Testis (tissue), 3 donors: ENCODE measurements around the gene FBH1. TPM values are rescaled to one million over a fixed set of nuclear protein-coding genes. Genes with fewer than 3 reads are reported as not detected.

Experiments used
- DNase-seq: peaks from one replicate; pipeline ENCODE4 v3.0.0-alpha.2; 2019
- H3K27ac ChIP-seq, 2 donors: fragments of 200-600 bp; sonication (generic); one replicate each; pipeline ENCODE4 v1.5.1; 2019
- H3K27me3 ChIP-seq: fragments of 200-600 bp; sonication (generic); one replicate; pipeline ENCODE4 v1.5.1; 2019
- H3K36me3 ChIP-seq: fragments of 200-600 bp; sonication (generic); one replicate; pipeline ENCODE4 v1.5.1; 2017; ENCODE audit warnings: low read depth; ENCODE audit errors: missing control alignments
- H3K4me1 ChIP-seq: fragments of 200-600 bp; sonication (generic); one replicate; pipeline ENCODE4 v1.5.1; 2019
- H3K4me3 ChIP-seq, 2 donors: fragments of 200-600 bp; sonication (generic); one replicate each; pipeline ENCODE4 v1.5.1; 2017 to 2019
- H3K9me3 ChIP-seq: fragments of 200-600 bp; sonication (generic); one replicate; pipeline ENCODE4 v1.5.1; 2017
- POLR2A ChIP-seq: fragments of 450-650 bp; IDR thresholded peaks from one replicate; pipeline ENCODE4 v1.6.1; 2017; ENCODE audit warnings: antibody characterized with exemption, mild to moderate bottlenecking, moderate library complexity
- WGBS, 2 donors: methylation state at CpG; one replicate each; pipeline ENCODE4 v1.1.5; 2018; 5-methylcytosine and 5-hydroxymethylcytosine counted together
- intact Hi-C: fragments of 100-400 bp; cut with DNase I; formaldehyde crosslinking; loops from one replicate; pipeline ENCODE4 v1.15.1; 2023; ENCODE audit warnings: low total_unique reads
- polyA plus RNA-seq: library from polyadenylated mRNA; stranded (reverse); fragments of 350-450 nt; fragmentation: Illumina TruSeq; extraction: RNeasy Lipid Tissue Mini Kit (QIAGEN cat#74804); gene quantifications from one replicate; pipeline ENCODE4 v1.2.3, GENCODE V29; 2014; ENCODE audit warnings: low read depth, low replicate concordance; ENCODE audit not compliant: insufficient read depth
- total RNA-seq, 2 donors: library from RNA; depleted of rRNA; stranded (reverse); fragments of >200 nt; gene quantifications; one replicate each; pipeline ENCODE4 v1.2.3, GENCODE V29; 2016
- TF ChIP-seq, protein P1 (sequence below), 3 experiments: fragments of 450-650 bp in 2 of 3; fragments of 200-600 bp in 1 of 3; sonication (generic) in 1 of 3; IDR thresholded peaks; one replicate each; pipeline ENCODE4 v1.5.1; 2016 to 2019; ENCODE audit warnings: antibody characterized with exemption in 3 of 3, mild to moderate bottlenecking in 2 of 3, moderate library complexity in 1 of 3

The FBH1 gene
- total and polyA plus RNA-seq, 3 donors from 2014 or later: 91.6 to 203 (median 174) TPM

DNA sequence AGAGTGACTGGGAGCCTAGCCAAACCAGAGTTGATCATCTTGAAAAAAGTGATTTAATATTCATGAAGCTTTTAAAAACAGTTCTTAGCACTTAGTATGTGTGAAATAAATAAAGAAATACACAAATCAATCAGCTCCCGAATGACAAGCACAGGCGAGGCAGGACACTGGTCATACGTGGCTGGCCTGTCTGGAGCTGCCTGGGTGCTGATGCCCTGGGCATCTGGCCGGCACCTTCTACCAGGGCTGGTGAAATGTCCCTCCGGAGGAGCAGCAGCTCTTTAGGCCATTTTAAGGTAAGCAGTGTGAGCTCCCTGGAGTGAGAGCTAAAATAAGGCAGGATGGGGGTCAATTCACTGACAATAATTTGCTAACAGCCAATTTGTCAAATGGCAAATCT is 63.6 kb downstream of the FBH1 start:
- TF ChIP-seq, protein P1, sequence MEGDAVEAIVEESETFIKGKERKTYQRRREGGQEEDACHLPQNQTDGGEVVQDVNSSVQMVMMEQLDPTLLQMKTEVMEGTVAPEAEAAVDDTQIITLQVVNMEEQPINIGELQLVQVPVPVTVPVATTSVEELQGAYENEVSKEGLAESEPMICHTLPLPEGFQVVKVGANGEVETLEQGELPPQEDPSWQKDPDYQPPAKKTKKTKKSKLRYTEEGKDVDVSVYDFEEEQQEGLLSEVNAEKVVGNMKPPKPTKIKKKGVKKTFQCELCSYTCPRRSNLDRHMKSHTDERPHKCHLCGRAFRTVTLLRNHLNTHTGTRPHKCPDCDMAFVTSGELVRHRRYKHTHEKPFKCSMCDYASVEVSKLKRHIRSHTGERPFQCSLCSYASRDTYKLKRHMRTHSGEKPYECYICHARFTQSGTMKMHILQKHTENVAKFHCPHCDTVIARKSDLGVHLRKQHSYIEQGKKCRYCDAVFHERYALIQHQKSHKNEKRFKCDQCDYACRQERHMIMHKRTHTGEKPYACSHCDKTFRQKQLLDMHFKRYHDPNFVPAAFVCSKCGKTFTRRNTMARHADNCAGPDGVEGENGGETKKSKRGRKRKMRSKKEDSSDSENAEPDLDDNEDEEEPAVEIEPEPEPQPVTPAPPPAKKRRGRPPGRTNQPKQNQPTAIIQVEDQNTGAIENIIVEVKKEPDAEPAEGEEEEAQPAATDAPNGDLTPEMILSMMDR (IDR thresholded peaks at IDR 0.05): no peak
- Histone ChIP-seq H3K4me1 (no peaks in the 10 kb centered on the region), H3K9me3 (no peaks in the 10 kb centered on the region), H3K27me3 (no peaks in the 10 kb centered on the region), H3K27ac (no peak overlapping the region), H3K36me3 (no peaks in the 10 kb centered on the region), H3K4me3 (no peak overlapping the region)
- no peak for DNase-seq
- 91 to 93% methylated on average over 5 of the region's 5 CpGs for WGBS, 2 donors
- intact Hi-C loops: no loop called here

DNA sequence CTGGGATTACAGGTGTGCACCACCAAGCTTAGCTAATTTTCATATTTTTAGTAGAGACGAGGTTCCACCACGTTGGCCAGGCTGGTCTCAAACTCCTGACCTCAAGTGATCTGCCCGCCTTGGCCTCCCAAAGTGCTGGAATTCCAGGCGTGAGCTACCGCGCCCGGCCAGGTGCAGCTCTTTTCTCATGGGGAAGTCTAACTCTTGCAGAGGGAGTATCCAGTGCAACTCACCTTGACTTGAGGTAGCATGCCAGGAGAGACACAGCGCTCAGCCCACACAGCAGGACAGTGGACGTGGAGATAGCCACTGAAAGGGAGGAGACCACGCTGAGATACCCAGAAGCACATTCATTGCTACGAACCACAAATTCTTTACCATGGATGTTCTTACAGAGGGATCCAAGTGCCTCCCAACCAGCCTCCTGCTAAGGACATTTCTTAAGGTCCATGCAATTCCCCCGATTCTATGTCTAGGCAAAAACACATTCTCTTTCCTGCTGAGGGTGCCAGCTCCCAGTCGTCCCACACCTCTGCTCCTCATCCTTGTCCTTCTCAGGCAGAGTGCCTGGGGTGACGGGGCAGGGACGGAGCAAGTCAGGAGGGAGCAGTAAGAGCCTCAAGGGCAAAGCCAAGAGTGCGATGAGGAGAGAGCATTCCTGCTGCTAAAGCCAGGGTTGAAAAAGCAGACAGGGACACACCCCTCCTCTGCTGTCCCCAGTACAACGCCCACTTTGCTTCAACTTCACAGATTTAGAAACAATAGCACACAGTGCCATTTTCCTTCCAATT is 66.3 kb downstream of the FBH1 start:
- peaks cover 3% of the 10 kb centered on the region for H3K4me1 ChIP-seq
- no peaks in the 10 kb centered on the region for H3K27me3 ChIP-seq
- TF ChIP-seq, protein P1 (IDR thresholded peaks at IDR 0.05): no peak
- no peak for TF ChIP-seq POLR2A
- WGBS, 2 donors: 80 to 88% methylated on average over 17 of the region's 17 CpGs
- no peaks in the 10 kb centered on the region for H3K9me3 ChIP-seq
- no peaks in the 10 kb centered on the region for H3K36me3 ChIP-seq
- no peak for DNase-seq
- intact Hi-C loops: no loop called here
- H3K27ac ChIP-seq: no peak overlapping the region
- no peak overlapping the region for H3K4me3 ChIP-seq

DNA sequence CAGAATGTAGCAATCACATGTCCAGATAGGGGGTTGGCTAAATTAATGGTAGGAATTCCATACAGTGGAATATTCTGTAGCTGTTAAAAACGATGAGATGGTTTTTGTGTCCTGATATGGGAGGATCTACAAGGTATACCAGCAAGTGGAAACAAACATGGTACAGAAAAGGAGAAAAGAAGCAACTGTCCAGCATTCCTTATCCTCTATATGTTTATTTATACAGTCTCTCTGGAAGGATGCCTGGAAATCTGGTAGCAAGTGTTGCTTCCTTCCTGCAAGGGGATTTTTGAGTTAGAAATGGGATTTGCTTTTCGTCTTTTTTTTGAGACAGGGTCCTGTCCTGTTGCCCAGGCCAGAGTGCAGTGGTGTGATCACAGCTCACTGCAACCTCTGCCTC is 68.0 kb downstream of the FBH1 start:
- no peak for DNase-seq
- Histone ChIP-seq H3K4me3 (no peak overlapping the region), H3K27me3 (no peaks in the 10 kb centered on the region), H3K27ac (no peak overlapping the region), H3K9me3 (no peaks in the 10 kb centered on the region), H3K36me3 (no peaks in the 10 kb centered on the region), H3K4me1 (peaks cover 8% of the 10 kb centered on the region)
- WGBS, 2 donors: 70 to 82% methylated on average over 2 of the region's 2 CpGs
- TF ChIP-seq, protein P1 (IDR thresholded peaks at IDR 0.05): no peak
- intact Hi-C loops: no loop called here

DNA sequence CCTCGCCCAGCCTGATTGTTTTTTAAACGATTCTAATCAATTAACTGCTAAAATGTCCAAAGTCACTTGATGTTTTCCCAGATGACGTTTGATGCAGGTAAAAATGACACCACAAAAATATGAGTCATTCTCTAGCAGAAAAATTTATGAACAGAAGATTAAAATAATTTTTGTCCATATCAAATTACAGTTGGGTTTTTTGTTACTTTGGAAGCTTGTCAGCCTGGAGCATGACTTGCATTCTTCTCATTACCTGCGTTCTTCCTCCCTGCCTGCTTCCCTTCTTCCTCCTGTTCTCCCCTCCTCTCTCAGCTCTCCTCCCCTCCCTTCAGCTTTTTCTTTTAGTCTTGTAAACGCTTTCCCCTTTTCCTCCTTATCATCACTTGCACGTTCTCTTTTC is 68.6 kb downstream of the FBH1 start:
- TF ChIP-seq, protein P1 (IDR thresholded peaks at IDR 0.05): no peak
- no peak for TF ChIP-seq POLR2A

DNA sequence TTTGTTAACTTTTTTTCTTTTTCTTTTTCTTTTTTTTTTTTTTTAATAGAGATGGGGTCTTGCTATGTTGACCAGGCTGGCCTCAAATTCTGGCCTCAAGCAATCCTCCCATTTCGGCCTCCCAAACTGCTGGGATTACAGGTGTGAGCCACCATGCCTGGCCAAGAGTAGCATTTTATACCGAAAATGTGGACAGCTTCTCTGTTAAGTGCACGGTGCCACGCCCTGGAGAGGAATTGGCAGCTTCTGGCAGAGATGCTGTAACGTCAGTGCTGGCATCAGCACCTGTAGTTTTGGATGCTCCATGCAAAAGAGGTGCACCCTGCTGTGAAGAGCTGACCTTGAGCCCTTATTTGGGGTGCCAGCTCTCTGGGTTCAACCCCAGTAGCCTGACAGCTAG is 69.1 kb downstream of the FBH1 start:
- Histone ChIP-seq H3K4me1 (peaks cover 8% of the 10 kb centered on the region), H3K4me3 (no peak overlapping the region), H3K36me3 (no peaks in the 10 kb centered on the region), H3K9me3 (no peaks in the 10 kb centered on the region), H3K27me3 (no peaks in the 10 kb centered on the region), H3K27ac (peak overlapping the region; percentile 48 to 68)
- intact Hi-C loops: no loop called here
- WGBS, 2 donors: 85 to 92% methylated on average over 2 to 5 of the region's 5 CpGs
- DNase-seq: no peak
- no peak for TF ChIP-seq POLR2A
- TF ChIP-seq, protein P1 (IDR thresholded peaks at IDR 0.05): no peak

More for the DNA sequence above, 68.6 kb downstream of the FBH1 start:
- H3K4me3 ChIP-seq: no peak overlapping the region
- no peaks in the 10 kb centered on the region for H3K27me3 ChIP-seq
- no peaks in the 10 kb centered on the region for H3K9me3 ChIP-seq
- DNase-seq: no peak
- no peak overlapping the region for H3K27ac ChIP-seq
- H3K36me3 ChIP-seq: no peaks in the 10 kb centered on the region
- intact Hi-C loops: no loop called here
- H3K4me1 ChIP-seq: peaks cover 8% of the 10 kb centered on the region
- 70 to 85% methylated on average over 6 of the region's 6 CpGs for WGBS, 2 donors
